Fibroblast of skin of left quadriceps (primary cell): ENCODE measurements around the gene CCDC141.

Source experiments
- DNase-seq, 2 experiments: peaks; one replicate each; pipeline ENCODE4 v3.0.0-alpha.2; 2013; ENCODE audit warnings: low read depth in 2 of 2

Gene CCDC141

DNA sequence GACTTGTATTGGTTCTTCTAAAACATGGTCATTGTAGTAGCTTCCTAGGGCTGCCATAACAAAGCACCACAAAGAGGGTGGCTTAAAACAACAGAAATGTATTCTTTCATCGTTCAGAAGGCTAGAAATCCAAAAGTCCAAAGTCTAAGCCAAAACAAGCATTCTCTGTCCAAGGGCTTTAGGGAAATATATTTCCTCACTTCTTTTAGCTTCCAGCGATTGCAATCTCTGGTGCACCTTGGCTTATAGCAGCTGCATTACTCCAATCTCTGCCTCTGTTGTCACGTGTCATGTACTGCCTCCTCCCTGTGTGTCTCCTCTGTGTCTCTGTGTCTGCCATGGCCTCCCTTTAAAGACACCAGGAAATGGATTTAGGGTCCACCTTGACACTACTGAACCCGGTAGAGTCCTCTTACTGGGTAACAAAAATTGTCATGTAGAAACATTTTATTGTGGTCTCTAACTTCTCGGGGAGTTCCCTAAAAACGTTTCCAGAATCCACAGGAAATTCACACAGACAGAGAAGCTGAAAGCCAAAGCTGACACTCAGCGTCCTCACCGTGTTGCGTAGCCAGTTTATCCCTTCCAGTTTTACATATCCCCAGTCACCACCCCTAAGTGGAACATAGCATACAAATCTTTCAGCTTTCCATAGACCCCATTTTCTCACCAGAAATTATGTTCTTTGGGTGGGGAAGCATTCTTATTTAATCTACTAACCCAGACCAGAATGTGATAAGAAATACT is 222.0 kb downstream of the CCDC141 start:
- no peak for DNase-seq

DNA sequence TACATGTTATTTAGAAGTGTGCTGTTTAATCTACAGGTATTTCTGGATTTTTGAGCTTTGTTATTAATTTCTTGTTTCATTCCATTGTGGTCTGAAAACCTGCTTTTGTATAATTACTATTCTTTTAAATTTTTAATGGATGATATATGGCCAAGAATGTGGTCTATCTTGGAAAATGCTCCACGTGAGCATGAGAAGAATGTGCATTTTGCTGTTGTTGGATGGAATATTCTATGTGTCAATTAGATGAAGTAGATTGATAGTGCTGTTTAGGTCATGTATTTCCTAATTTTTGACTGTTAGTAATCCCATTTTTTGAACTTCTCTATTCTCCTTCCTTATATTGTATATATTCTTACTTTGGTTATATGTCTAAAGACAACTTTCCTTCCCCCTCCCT is 222.8 kb downstream of the CCDC141 start:
- DNase-seq: no peak

DNA sequence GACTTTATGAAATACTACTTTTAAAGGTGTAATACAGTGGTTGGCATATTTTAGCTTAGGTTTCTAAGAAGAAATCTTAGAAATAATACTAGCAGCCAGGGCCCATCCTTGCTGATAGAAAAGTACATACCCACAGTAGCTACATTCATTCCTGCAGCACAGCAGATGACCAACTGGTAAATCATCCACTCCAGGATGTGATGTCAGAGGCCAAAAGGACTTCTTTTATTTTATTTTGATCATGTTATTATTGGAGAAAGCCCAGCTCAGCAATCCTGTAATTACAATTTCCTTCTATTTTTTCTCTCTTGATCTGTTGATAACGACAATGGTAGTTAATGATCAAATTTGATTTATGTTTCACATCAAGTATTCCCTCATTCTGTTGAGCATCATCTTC is 224.8 kb downstream of the CCDC141 start:
- DNase-seq: no peak

DNA sequence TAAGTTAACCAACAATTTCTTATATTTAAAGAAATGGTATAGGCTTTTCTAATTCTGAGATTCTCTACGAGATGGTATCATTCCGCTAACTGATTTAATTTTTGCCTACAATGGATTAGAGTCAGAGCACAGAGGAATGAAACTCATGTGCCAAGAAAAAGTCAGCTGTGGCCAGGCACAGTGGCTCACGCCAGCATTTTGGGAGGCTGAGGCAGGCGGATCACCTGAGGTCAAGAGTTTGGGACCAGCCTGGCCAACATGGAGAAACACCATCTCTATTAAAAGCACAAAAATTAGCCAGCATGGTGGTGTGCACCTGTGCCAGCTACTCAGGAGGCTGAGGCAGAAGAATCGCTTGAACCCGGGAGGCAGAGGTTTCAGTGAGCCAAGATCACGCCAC is 225.8 kb downstream of the CCDC141 start:
- DNase-seq: no peak

DNA sequence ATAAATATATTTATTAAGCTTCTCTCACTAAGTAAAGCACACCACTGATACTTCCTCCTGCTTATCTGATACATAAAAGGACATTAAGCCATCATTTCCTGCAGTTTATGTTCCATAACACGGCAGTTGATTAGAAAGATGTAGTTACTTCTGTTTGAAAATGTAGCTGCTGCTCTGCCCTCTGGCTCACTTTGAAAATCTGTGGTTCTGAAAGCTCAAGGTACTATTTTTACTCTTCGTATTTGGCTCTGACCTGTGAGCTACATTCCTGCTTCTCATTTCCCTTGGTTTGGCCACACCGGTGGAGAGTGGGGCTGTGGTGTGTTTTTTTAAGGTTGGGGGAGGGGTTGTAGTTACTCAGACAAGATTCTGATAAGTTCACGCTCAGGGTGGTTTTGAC is 229.9 kb downstream of the CCDC141 start:
- DNase-seq: no peak

DNA sequence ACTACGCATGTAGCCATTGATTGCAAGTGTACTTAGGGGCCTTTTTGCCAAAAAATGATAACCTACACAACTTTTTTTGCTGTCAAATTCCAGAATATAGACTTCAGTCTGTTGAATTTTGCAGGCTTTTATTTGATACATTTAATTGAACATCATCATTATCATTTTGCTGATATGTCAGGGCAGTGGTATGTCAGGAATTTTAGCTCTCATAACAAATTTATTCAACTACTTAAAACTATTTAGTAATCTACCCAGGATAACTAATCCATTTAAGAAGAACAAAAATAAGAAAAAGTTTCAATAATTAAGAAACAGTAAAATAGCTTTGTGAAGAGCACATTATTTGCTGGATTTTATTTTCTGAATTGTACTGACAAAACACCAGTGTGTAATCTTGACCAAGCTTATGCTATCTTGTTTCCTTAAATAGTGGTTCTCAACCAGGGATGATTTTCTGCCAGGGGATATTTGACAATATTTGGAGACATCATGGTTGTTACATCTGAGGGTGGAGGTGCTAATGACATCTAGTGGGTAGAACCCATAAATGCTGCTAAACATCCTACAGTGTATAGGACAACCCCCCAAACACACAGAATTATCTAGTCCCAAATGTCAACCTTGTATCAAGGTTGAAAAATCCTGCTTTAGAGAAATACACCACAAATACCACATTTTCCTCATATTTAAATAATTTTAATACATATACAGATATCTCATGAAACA is 230.6 kb downstream of the CCDC141 start:
- no peak for DNase-seq

DNA sequence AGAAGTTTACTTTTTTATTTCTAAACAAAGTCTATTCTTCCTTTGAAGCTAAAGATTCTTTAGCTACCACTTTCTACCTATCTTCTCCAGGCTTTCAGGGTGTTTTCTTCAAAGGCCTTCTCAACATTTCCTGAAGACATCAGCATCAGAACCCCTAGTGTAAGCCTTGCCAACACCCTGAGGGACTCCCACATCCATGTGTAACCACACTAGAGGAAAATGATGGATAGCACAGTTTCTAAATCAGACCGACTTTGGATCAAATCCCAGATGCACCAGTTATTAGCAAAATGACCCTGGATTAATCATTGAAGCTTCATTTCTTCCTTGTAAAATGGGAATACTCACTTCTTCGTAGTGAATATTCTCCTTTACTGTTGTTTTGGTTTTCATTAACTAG is 238.0 kb downstream of the CCDC141 start:
- no peak for DNase-seq

DNA sequence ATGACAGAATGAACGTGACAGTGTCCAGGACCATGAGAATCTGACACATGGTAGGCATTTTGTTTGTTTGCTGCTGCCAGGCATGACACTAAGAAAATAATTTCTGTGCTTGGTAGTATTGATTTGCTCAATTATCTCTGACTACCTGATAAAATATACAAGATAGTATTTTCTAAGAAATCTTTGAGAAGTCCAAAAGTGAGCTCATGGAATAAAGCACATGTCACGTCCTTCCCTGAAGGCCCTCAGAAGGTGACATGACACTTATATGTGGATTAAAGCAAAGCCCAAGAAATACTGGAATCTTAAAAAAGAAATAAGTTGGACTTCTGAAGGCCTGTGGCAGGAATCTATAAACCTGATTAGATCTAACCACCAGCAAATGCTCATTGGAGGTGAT is 238.9 kb downstream of the CCDC141 start:
- DNase-seq: no peak

DNA sequence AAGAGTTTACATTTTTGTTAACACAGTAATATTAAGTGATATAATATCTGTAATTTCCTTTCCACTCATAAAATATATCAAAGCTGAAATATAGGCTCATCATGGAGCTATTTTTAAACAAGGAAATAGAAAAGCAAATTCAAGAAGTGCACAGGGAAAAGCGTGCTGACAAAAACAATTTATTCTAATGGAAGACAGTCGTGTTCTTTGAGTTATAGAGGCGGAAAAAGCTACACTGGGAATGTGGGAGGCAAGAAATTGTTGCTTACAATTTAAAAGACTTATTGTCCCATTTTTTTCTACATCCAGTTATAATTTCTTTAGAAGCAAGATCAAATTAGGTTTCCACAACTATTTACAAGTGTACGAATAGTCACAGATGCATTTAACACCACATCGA is 239.5 kb downstream of the CCDC141 start:
- DNase-seq: no peak

DNA sequence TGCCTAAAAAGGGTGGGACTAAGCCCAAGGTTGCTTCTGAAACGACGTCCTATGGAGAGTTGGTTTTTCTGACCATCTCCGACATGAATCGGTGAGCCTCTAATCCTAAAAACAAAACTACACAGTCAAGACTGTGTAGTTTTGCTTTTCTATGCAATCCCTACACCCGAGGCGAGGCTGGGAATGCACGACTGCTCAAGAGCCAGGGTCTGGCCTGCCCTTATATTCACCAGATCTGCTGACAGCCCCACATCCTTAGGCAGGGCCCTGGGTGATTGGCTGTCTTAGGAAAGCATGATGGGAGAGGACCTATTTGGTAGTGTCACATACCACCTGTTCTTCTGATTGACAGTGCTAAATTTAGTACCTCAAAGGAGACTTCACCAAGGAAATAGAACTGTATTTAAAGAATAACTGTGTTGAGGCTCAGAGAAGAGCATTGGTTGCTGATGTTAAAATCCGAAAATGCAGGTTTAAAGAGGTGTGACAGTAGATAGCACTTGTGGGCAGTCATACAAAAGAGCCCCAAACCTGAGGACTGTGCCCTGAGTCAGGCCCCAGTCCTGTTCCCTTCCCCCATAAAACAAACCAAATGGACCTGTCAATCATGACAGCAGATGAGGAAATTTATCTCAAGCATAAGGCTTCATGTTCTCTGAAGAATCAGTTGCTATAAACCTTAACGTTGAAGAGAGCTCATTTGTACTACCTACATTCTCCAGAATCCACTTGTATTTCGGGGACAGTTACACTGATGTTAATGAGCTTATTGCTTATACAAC is 242.5 kb downstream of the CCDC141 start, which contains the start of gene TTN:
TSS of gene TTN (minus strand) at position 197 of the 782 bp plus-strand sequence. CDS start 2,781 bp downstream, outside the sequence.
- DNase-seq: no peak

DNA sequence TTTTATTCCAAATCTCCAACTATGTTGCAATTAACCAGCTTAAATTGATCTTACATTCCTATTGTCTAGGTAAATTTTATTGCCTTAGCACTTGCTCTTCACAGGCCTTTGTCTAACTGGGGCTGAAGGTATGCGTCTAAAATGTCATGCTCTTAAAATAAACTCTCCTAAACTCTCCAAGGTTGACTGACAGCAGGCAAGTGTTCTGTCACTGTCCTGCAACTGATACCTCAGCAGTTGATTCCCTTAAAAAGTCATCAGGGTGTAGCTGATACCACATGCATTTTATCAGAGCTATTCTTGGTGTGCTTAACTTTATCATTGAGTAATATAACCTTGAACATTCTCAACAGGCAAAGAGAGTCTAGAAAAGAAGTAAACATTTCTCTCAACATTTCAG is 243.4 kb downstream of the CCDC141 start:
- no peak for DNase-seq

DNA sequence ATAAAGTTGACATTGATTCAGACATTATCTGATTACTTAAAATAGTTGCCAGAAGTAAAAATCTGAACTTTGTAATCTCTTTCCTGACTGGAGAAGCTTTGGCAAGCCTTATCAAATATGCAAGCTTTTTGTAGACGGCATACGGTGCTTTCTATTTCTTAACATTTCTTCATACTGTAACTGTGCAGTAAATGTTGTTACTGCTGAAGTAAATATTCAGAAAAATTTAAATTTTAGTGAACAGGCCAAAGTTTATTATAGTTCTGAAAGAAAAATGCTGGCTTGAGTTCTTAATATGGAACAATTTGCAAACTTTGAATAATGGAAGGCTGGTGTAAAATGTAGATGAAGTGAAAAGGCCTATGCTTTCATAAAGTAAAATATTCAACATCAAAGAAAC is 244.5 kb downstream of the CCDC141 start:
- DNase-seq: no peak

DNA sequence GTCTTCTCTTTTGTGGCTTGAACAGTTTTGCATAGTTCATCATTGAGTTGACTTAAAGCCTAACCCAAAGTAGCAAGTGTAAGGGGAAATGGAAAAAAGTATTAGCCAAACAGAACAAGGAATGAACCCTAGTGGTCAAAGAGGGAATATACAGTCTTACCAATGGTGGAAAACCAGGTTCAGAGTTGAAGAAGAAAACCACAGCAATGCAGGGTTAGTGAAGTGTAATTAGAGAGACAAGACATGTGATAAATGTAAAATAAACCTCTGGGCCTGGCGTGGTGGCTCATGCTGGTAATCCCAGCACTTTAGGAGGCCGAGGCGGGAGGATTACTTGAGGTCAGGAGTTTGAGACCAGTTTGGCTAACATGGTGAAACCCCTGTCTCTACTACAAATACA is 245.1 kb downstream of the CCDC141 start:
- DNase-seq: no peak

DNA sequence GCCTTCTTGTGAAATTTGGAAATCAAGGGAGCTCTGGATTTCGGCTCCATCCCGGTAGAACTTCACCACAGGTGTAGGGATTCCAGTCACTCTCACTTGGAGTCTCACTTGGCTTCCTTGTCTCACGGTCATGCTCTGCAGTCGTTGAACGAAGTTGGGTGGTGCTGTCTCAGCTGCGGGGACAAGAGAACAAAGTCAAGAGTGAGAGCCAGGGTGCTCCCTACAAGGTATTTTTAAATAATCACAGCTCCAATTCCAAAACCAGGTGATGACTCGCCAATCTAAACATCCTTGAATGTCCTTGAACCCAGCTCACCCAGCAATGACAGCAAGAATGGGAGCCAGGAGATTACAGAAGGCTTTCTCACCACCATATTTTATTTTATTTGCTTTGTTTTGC is 249.4 kb downstream of the CCDC141 start:
- no peak for DNase-seq

DNA sequence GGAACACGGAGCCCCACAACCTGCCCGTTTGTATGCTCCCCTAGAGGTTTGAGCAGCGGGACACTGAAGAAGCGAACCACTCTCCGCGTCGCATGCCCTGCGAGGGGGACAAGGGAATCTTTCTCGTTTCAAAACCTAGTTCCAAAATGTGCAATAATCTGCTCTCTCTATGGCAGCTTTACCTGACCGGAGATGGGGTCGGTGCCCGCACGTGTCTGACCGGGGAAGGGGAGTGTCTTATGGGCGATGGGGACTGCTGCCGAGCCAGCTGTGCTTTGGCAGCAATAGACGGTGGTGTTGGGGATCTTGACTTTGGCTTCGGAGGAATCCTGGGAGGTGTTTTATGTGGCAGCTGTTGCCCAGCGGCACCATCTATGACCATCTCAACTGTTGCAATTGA is 250.6 kb downstream of the CCDC141 start:
- no peak for DNase-seq

DNA sequence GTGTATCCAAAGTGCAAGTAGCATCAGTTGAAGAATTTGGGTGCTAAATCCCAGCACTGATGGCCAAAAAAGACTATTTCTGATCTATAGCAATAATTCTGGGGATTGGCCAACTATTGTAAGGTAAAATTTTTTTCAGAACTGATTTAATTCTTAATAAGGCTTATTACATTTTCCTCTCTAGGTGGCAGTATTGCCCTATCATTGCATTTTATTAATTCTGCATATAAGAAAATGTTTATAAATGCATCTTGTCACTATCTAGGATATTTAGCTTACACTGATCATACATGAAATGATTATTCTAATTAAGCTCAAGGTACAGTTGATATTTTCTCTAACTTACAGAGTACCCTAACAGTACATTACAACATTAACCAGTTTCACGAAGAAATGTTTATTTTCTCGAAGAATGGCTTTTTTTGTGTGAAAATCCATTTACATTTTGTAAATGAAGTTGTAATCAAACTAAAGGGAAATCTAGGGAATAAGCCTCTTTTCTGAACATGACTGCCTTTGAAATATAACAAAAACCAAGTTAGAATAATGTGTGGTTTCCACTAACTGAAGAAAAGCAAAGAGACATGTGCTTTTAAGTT is 253.8 kb downstream of the CCDC141 start:
- peak; percentile 16 to 28 for DNase-seq

DNA sequence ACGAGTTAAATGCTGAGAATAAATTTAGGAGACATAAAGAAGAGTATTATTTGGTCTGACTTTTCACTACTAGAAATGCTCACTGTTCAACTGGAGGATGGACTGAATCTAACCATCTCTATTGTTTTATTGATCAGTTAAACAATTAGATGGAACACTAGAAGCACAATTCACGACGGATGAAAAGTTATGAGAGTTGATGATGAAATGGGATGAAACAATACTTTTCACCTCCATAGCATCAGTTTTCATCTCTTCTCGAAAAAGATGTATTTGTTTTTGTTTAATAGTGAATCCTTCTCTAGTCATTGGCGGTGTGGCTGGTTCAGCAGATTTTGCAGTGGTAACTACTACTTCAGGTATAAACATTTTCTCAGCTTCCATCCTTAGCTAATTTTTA is 262.0 kb downstream of the CCDC141 start:
- no peak for DNase-seq

DNA sequence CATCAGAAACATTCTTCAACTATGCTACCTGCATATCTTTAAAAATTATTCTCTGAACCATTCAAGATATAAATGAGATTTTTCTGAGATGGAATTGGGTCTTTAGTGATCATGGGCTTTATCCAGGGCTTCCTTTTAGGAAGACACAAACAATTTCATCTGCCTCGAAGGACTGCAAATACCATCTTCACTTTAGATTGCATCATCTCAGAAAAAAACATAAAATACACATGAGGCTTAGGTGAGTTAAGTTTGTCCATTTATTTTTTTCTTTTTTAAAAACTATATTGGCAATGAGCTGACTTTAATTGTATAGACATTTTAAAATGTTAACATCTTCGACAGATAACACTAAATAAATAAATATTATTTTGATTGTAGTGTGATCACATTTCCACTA is 262.8 kb downstream of the CCDC141 start:
- no peak for DNase-seq

DNA sequence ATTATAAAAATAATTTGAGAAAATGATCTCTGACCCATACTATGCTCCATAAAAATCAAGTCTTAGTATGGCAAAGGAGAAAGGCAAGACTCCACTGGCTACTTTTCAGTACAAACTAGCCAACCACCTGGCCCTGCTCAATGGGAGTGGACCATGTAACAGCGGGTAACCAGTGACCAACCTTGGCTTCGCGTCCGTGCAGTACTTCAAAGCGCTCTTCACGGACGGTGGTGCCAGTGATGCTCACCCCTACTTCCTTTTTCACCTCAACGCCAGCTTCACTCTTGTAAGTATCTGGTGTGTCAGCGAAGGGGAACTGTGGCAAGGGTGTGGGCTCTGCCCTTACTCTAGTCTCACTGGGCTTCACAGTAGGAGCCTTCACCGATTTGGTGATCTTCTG is 266.0 kb downstream of the CCDC141 start:
- no peak for DNase-seq

DNA sequence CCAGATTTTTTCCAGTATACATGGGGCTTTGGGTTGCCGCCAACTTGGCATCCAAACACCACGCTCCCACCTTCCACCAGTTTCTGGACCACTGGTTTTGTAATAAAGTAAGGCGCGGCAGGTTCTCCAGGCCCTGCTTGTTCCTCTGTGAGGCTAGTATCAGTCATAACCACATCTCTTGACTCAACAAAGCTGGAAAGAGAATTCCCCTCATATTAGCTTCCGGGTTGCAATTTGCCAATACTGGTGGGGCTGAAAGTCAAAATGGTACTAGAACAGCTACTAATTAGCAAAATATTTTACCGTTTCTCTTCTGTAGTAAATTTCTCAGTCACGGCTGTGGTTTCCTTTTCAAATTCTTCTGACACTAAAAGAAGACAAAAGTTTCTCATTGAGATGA is 267.7 kb downstream of the CCDC141 start:
- DNase-seq: no peak
